K562 (cell line): ENCODE measurements around the gene FASLG. TPM values are rescaled to one million over a fixed set of nuclear protein-coding genes. Genes with fewer than 3 reads are reported as not detected.

ENCODE experiments used
- ATAC-seq: fragments of 200-7000 bp; cut with Tn5 transposase; 3 replicates; pipeline ENCODE4 v1.9.1; 2020; ENCODE audit warnings: moderate library complexity
- BruUV-seq: library from RNA; stranded (reverse); fragments of 400-500 nt; replicated peaks from 2 replicates; lab custom pipeline; 2021; lab: Mats Ljungman, UMichigan
- CTCF ChIA-PET: fragments of 300-600 bp; formaldehyde crosslinking; extraction: SDS; loops from one replicate; lab custom pipeline; 2021; ENCODE audit warnings: low intra/inter-chr PET ratio; lab: Yijun Ruan, JAX
- POLR2A ChIA-PET: fragments of 300-600, 350-650 bp; sonication (Branson Sonifier 250); formaldehyde crosslinking; extraction: SDS; loops from one replicate; lab custom pipeline; 2021; ENCODE audit warnings: antibody characterized with exemption, inconsistent platforms; lab: Yijun Ruan, JAX
- DNase-seq, 4 experiments: peaks; one replicate each; pipeline versions ENCODE4 v3.0.0 to v3.0.0-alpha.2; 2011 to 2018; ENCODE audit warnings: low spot score in 3 of 4, mixed read lengths in 3 of 4; ENCODE audit errors: extremely low read depth in 1 of 4
- FAIRE-seq: peaks from 2 replicates; lab custom pipeline; 2011; peaks lifted over from hg19 to GRCh38; lab: Jason Lieb, UNC
- H2AFZ ChIP-seq: 2 replicates; pipeline ENCODE4 v1.6.0; 2011; ENCODE audit warnings: low read depth, low read length, control low read depth, inconsistent platforms
- H3K27ac ChIP-seq: fragments of 200-600 bp; 3 replicates; pipeline ENCODE4 v1.8.0; 2011; ENCODE audit warnings: low read depth, mild to moderate bottlenecking, control low read depth, inconsistent platforms, low read length, moderate library complexity, mixed read lengths; ENCODE audit errors: extremely low read depth
- H3K27me3 ChIP-seq, 2 experiments: fragments of 300-600 bp in 1 of 2; 2 replicates in 1 of 2; 3 replicates in 1 of 2; pipeline versions ENCODE4 v1.6.0 to v1.8.0; 2011; ENCODE audit warnings: inconsistent platforms in 2 of 2, low read length in 2 of 2, mild to moderate bottlenecking in 1 of 2, mixed read lengths in 1 of 2, moderate library complexity in 1 of 2; ENCODE audit not compliant: control insufficient read depth in 2 of 2, insufficient read depth in 2 of 2
- H3K36me3 ChIP-seq: fragments of 300-600 bp; 3 replicates; pipeline ENCODE4 v1.8.0; 2011; ENCODE audit warnings: mild to moderate bottlenecking, low read length, inconsistent platforms; ENCODE audit not compliant: control insufficient read depth, insufficient read depth
- H3K4me1 ChIP-seq, 2 experiments: fragments of 200-600 bp in 1 of 2; replicated peaks in 1 of 2; 2 replicates in 1 of 2; 3 replicates in 1 of 2; pipeline versions ENCODE4 v1.5.1 to v1.8.0; 2011; ENCODE audit warnings: inconsistent platforms in 2 of 2, low read length in 2 of 2, mild to moderate bottlenecking in 1 of 2, mixed read lengths in 1 of 2, moderate library complexity in 1 of 2; ENCODE audit not compliant: control insufficient read depth in 2 of 2, insufficient read depth in 2 of 2
- H3K4me2 ChIP-seq: 2 replicates; pipeline ENCODE4 v1.6.1; 2011; ENCODE audit warnings: low read length, control low read depth, inconsistent platforms, mixed read lengths; ENCODE audit not compliant: insufficient read depth
- H3K4me3 ChIP-seq: fragments of 200-600 bp; sonication (generic), shearing (Covaris generic); 2 replicates; pipeline ENCODE4 v1.5.1; 2016; ENCODE audit warnings: control low read depth, inconsistent platforms
- H3K79me2 ChIP-seq: fragments of 200-600 bp; 3 replicates; pipeline ENCODE4 v1.8.0; 2011; ENCODE audit warnings: low read length, inconsistent platforms; ENCODE audit not compliant: control insufficient read depth, insufficient read depth
- H3K9ac ChIP-seq, 2 experiments: 2 replicates each; pipeline versions ENCODE4 v1.6.0 to v1.6.1; 2011; ENCODE audit warnings: low read depth in 2 of 2, low read length in 2 of 2, control low read depth in 1 of 2, inconsistent platforms in 1 of 2, mild to moderate bottlenecking in 1 of 2, mixed read lengths in 1 of 2; ENCODE audit not compliant: insufficient read depth in 1 of 2
- H3K9me1 ChIP-seq: one replicate; pipeline ENCODE4 v1.6.0; 2011; ENCODE audit warnings: inconsistent platforms, mild to moderate bottlenecking, low read length, moderate library complexity; ENCODE audit not compliant: control insufficient read depth, insufficient read depth
- H3K9me3 ChIP-seq: replicated peaks from 2 replicates; pipeline ENCODE4 v1.5.1; 2011; ENCODE audit warnings: low read depth, low read length, inconsistent platforms; ENCODE audit not compliant: control insufficient read depth, insufficient read depth
- H4K20me1 ChIP-seq: replicated peaks from 2 replicates; pipeline ENCODE4 v1.6.1; 2011; ENCODE audit warnings: low read length, inconsistent platforms, mixed read lengths; ENCODE audit not compliant: control insufficient read depth, insufficient read depth
- CAMTA2 ChIP-seq: fragments of 250-450 bp; sonication (Bioruptor Pico); conservative IDR thresholded peaks from 2 replicates; pipeline ENCODE4 v1.5.1; 2022
- CBX1 ChIP-seq: sonication (generic); IDR thresholded peaks from 2 replicates; pipeline ENCODE4 v1.6.1; 2016; ENCODE audit warnings: antibody characterized with exemption, low read depth, mild to moderate bottlenecking
- EWSR1 ChIP-seq: fragments of 450-650 bp; IDR thresholded peaks from 2 replicates; pipeline ENCODE4 v1.6.1; 2018; ENCODE audit warnings: borderline replicate concordance, mild to moderate bottlenecking, low read depth, moderate library complexity; ENCODE audit not compliant: partially characterized antibody
- MECOM ChIP-seq: fragments of 250-450 bp; sonication (Bioruptor Pico); IDR thresholded peaks from 2 replicates; pipeline ENCODE4 v1.8.0; 2022; ENCODE audit warnings: inconsistent platforms
- NCOA1 ChIP-seq: fragments of 450-650 bp; IDR thresholded peaks from 2 replicates; pipeline ENCODE4 v1.6.1; 2016; ENCODE audit warnings: low read depth
- PATZ1 ChIP-seq: fragments of 250-450 bp; sonication (Bioruptor Pico); IDR thresholded peaks from 2 replicates; pipeline ENCODE4 v1.5.0; 2020; ENCODE audit warnings: mild to moderate bottlenecking, borderline replicate concordance
- TGIF2 ChIP-seq: sonication (generic); formaldehyde crosslinking; IDR thresholded peaks from 2 replicates; pipeline ENCODE4 v1.8.1; 2022; ENCODE audit warnings: mild to moderate bottlenecking, missing genetic modification reagents, moderate library complexity
- ZBTB11 ChIP-seq, 3 experiments: fragments of 200-800 bp in 1 of 3; fragments of 250-450 bp in 1 of 3; fragments of 450-650 bp in 1 of 3; sonication (Bioruptor Pico) in 1 of 3; sonication (Bioruptor generic) in 1 of 3; formaldehyde crosslinking in 1 of 3; IDR thresholded peaks; 2 replicates each; pipeline versions ENCODE4 v1.6.1 to v1.8.0; 2016 to 2022; ENCODE audit warnings: mild to moderate bottlenecking in 2 of 3, missing genetic modification characterization in 2 of 3, missing compliant biosample characterization in 1 of 3, moderate library complexity in 1 of 3
- ZEB2 ChIP-seq: fragments of 450-650 bp; IDR thresholded peaks from 2 replicates; pipeline ENCODE4 v1.6.1; 2016
- ZNF12 ChIP-seq: sonication (generic); formaldehyde crosslinking; IDR thresholded peaks from 2 replicates; pipeline ENCODE4 v1.4.0; 2020; ENCODE audit warnings: mild to moderate bottlenecking, missing genetic modification reagents
- ZNF431 ChIP-seq: sonication (generic); formaldehyde crosslinking; IDR thresholded peaks from 2 replicates; pipeline ENCODE4 v1.8.0; 2022; ENCODE audit warnings: mild to moderate bottlenecking, missing genetic modification reagents
- ZNF512 ChIP-seq: IDR thresholded peaks from 2 replicates; pipeline ENCODE4 v1.6.1; 2016; ENCODE audit warnings: missing genetic modification characterization, missing compliant biosample characterization
- ZNF740 ChIP-seq, 3 experiments: fragments of 200-800 bp in 1 of 3; sonication (Bioruptor generic) in 1 of 3; sonication (generic) in 1 of 3; formaldehyde crosslinking in 1 of 3; IDR thresholded peaks; 2 replicates each; pipeline versions ENCODE4 v1.6.1 to v1.8.0; 2016 to 2022; ENCODE audit warnings: mild to moderate bottlenecking in 2 of 3, missing compliant biosample characterization in 2 of 3, missing genetic modification characterization in 2 of 3, missing genetic modification reagents in 1 of 3
- ZNF76 ChIP-seq: fragments of 250-450 bp; sonication (Bioruptor Pico); IDR thresholded peaks from 2 replicates; pipeline ENCODE4 v1.4.0; 2020; ENCODE audit warnings: mild to moderate bottlenecking, moderate library complexity, borderline replicate concordance
- WGBS: fragments of 100-300 bp; shearing (Covaris generic); methylation state at CpG from one replicate; pipeline ENCODE4 v1.1.6; 2016; ENCODE audit warnings: low coverage, mixed read lengths; ENCODE audit not compliant: insufficient coverage; ENCODE audit errors: missing lambda C conversion rate; 5-methylcytosine and 5-hydroxymethylcytosine counted together
- in situ Hi-C: fragments of 300-500 bp; cut with MboI; formaldehyde crosslinking; loops from 4 replicates; pipeline ENCODE4 v1.15.0; 2018; ENCODE audit warnings: inconsistent platforms, mixed read lengths
- intact Hi-C: fragments of 100-400 bp; cut with micrococcal nuclease; formaldehyde crosslinking; loops from 2 replicates; pipeline ENCODE4 v1.14.2; 2022
- polyA plus RNA-seq, 8 experiments: library from polyadenylated mRNA; depleted of rRNA in 4 of 8; stranded (reverse) in 5 of 8; unstranded in 3 of 8; fragments of >200 nt; fragmentation: Nextera tagmentation in 2 of 8; fragmentation: Illumina TruSeq in 1 of 8; extraction: Ambion mirVana in 2 of 8; extraction: Trizol in 1 of 8; gene quantifications; 2 replicates each; pipeline versions ENCODE4 v1.2.1 to v1.2.3, GENCODE V29; 2011 to 2014; ENCODE audit warnings: inconsistent platforms in 1 of 8, missing spikeins in 1 of 8
- total RNA-seq, 7 experiments: library from RNA; depleted of rRNA in 6 of 7; stranded (reverse); fragments of >200 nt in 6 of 7; fragmentation: Illumina TruSeq in 2 of 7; extraction: Trizol in 2 of 7; gene quantifications; 2 replicates each; pipeline versions ENCODE4 v1.2.1 to v1.2.3, GENCODE V29; 2011 to 2021; ENCODE audit warnings: low replicate concordance in 1 of 7

FASLG gene
- total and polyA plus RNA-seq, 9 of the 15 experiments (the other 6 are each of a cell fraction or from before 2014, with no cell fraction given): not detected

- Histone ChIP-seq H3K79me2 (no peaks in the 10 kb centered on the region), H3K9me1 (no peaks in the 10 kb centered on the region), H3K27ac (no peak overlapping the region), H2AFZ (no peak overlapping the region), H3K27me3 (no peaks in the 10 kb centered on the region), H3K4me3 (no peak overlapping the region), H3K9me3 (peaks cover 5% of the 10 kb centered on the region), H3K4me1 (no peaks in the 10 kb centered on the region), H3K9ac (no peak overlapping the region), H4K20me1 (no peaks in the 10 kb centered on the region), H3K36me3 (no peaks in the 10 kb centered on the region), H3K4me2 (no peak overlapping the region)
- 6% methylated on average over 1 of the region's 1 CpG for WGBS
- intact Hi-C loops: no loop called here
- no peak for DNase-seq
- TF ChIP-seq ZNF431 (CRISPR knock-in tag) (no peak), TGIF2 (CRISPR knock-in tag) (no peak), ZNF740 (CRISPR knock-in tag; IDR thresholded peaks at IDR 0.05) (no peak), ZNF740 (tag; IDR thresholded peaks at IDR 0.05) (no peak), ZNF512 (tag) (no peak), CAMTA2 (no peak), MECOM (CRISPR knock-in tag) (no peak), ZNF76 (CRISPR knock-in tag) (no peak), PATZ1 (CRISPR knock-in tag) (no peak), ZEB2 (no peak), EWSR1 (no peak), NCOA1 (no peak), ZNF12 (0 out of 2 replicates have a peak, but pooled peaks have one; percentile 64), CBX1 (0 out of 2 replicates have a peak, but pooled peaks have one; percentile 21), ZBTB11 (CRISPR knock-in tag; IDR thresholded peaks at IDR 0.05) (no peak)
- in situ Hi-C loops: no loop called here
- no peak for FAIRE-seq
- POLR2A ChIA-PET: no interaction called here
- BruUV-seq: no TSS peak
- ATAC-seq: no peak
- CTCF ChIA-PET: no interaction called here
Observed at GRCh38 chr1:172616195-172616594, 42.7 kb upstream of the FASLG start.
